Measurements from ENCODE around the gene NRL.

NRL gene

DNA sequence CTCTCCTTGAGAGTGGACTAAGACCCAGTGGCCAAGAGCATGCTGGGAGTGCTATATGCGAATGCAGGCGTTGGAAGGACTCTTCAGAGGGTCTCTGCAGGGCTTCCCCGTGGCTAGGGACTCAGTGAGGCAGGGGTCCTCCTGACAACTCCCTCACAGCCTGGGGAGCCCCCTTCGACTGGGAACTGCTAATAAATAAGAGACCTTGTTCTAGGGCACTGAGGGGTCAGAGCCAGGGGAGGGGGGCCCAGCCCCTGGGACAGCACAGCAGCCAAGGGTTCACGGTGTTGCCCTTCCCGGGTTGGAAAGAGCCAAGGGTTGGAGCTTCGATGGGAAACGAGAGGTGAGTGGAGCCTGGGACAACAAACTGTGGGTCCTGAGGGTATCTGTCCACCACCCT is 49.3 kb downstream of the NRL start:
- no peak for DNase-seq

DNA sequence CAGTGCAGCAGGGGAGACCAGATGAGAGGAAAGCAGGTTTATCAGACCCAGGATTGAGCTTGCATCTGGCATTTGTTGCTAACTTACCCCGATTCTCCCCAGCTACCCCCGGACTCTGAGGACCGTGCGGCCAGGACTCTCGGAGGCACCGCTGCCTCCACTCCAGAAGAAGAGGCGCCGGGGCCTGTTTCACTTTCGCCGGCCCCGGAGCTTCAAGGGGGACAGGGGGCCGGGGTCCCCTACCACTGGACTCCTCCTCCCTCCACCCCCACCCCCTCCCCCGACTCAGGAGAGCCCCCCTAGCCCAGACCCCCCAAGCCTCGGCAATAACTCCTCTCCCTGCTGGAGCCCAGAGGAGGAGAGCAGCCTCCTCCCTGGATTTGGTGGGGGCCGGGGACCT is 49.9 kb downstream of the NRL start:
- no peak for DNase-seq

GRCh38 chr14:24064091-24064795 is 50.5 kb downstream of the NRL start:
- no peak for DNase-seq

DNA sequence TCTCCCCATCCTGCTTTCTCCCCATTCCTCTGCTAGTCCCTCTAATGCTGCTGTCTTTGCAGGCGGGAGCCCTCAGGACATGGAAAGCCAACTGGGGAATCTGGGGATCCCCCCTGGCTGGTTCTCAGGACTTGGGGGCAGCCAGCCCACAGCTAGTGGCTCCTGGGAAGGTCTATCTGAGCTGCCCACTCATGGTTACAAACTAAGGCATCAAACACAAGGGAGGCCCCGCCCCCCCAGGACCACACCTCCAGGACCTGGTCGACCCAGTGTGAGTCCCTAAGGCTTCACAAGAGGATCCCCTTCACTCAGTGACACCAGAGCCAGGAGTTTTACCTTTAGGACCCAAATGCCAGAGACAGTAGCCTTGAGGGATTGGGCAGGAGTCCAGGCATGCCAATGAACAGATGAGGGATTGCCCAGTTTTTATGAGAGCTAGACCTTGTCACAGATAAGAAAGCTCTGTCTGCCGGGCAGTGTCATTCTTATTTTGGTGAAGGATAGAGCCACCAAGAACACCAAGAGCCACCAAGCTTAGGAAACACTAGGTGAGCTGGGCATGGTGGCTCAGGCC is 51.4 kb downstream of the NRL start:
- no peak for DNase-seq

DNA sequence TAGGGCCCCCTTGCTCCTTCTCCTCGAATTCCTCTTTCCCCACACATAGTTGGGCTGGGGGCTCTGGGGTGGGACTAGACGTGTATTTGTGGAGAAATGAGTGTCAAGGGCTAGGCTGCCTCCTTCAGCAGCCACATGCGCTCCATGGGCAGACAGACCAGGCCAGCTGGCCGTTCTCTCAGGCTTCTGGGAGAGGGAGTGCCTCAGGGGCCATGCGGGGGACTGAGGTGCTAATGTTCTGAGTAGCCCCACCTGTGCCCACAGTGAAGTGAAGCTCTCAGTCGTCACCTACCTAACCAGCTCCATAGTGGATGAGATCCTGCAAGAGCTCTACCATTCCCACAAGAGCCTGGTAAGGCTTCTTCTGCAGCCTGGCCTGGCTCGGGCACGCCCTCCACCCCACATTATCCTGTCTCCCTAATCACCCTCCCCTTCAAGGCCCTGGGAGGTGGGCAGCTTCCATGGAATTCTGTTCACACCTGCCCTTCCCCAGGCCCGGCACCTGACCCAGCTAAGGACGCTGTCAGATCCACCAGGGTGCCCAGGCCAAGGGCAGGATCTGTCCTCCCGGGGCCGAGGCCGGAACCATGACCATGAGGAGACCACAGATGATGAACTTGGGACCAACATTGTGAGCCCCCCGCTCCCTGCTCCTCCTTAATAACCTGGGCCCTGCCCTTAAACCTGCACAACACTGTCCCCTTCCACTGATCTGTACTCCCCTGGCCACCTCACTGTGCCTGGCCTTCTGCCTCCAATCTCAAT is 52.4 kb downstream of the NRL start:
- DNase-seq, result no peak

GRCh38 chr14:24060984-24061913 is 53.5 kb downstream of the NRL start:
- DNase-seq, result no peak

DNA sequence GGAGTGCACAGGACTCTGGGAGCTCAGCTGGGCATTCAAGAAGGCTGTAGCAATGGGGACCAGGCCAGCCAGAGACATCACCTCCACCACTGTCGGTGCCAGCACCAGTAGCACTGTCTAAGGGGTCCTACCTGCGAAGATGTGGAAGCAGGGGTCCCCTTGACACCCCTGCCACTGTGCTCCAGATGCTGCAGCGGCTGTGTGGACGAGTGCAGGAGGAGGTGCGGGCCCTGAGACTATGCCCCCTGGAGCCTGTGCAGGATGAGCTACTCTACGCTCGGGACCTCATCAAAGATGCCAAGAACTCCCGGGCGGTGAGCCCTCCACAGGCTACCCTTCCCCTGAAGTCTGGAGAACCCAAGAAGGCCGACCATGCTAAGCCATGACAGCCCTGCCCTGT is 54.3 kb downstream of the NRL start:
- no peak for DNase-seq

- DNase-seq, result no peak
These were observed 54.8 kb downstream of the NRL start for GRCh38 chr14:24059841-24060388.

GRCh38 chr14:24058951-24059475 is 55.7 kb downstream of the NRL start:
- no peak for DNase-seq

DNA sequence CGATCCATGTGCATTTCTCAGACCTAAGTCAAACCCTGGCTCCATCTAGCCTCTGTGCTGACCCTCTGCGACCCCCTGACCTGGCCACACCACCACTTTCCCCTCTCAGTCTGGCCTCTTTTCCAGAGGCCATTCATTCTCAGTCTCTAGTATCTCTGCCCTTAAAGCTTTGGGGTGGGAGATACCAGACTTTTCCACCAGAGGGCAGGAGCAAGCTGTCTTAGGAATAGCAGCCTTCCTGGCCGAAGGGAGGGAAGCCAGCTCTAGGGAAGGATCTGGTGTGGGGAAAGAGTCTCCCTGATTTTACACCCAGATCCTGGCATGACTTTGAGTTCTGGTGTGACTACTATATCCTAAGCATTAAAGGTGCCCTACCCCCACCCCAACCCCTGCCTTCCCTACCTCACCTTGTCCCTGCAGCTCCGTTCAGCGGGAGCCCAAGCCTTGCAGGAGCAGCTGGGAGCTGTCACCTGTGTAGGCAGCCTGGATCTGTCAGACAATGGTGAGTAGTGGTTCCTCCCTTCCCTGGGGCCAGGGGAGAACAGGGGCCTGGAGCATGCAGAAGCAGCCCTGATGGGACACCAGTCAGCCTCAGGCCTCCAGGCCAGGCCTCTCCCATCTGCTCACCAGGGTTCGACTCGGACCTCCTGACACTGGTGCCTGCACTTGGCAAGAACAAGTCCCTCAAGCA is 56.3 kb downstream of the NRL start:
- DNase-seq, result peak; percentile 80

- DNase-seq, result no peak
These were observed 56.9 kb downstream of the NRL start for GRCh38 chr14:24057867-24058259.

- no peak for DNase-seq
These were observed 57.5 kb downstream of the NRL start for GRCh38 chr14:24057271-24057670.

DNA sequence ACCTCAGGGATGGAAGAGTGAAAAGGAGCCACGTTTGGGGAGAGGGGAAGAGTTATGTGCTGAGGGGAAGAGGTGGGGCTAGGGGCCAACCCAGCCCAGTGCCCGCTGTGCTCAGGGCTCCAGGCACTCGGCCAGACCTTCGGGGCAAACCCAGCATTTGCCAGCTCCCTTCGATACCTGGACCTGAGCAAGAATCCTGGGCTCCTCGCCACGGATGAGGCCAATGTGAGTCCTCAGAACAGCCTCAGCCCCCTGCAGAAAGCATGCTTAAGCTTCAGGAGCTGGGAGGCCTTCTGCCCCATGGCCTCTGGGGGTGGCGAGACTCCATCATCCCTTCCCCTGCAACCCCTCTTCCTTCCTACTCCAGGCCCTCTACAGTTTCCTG is 58.0 kb downstream of the NRL start:
- DNase-seq, result no peak

- DNase-seq, result no peak
These were observed 58.6 kb downstream of the NRL start for GRCh38 chr14:24055971-24056799.

GRCh38 chr14:24054646-24055045 is 60.1 kb downstream of the NRL start:
- DNase-seq, result no peak

GRCh38 chr14:24054324-24054641 is 60.5 kb downstream of the NRL start:
- no peak for DNase-seq

DNA sequence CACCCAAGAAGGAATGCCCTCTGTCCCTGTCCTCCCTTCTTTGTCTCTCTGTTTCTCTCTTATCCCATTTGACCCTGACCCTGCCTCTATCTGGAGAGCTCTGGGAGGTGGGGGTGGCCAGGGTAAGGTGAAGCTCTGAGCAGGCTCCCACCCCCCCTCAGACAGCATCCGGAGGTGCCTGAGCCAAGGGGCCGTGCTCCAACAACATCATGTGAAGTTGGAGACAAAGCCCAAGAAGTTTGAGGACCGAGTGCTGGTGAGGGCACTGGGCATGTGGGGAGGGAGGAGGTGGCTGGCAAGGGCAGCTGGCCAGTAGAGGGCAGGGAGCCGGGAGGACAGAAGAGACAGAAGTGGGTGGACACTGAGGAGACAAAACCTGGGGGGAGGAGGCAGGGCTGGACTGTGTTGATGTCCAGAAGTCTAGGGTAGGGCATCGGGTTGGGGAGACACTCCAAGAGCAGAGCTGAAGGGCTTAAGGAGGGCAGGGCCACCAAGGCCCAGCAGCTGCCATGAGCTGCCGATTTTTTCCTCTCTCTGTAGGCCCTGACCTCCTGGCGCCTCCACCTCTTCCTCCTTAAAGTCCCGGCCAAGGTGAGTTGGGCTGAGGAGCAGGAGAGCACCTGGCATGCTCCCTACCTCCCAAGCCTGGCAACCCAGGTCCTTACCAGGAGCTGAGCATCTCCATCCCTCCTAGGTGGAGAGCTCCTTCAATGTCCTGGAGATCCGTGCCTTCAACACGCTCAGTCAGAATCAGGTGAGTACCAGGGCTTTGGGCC is 61.0 kb downstream of the NRL start:
- no peak for DNase-seq

DNA sequence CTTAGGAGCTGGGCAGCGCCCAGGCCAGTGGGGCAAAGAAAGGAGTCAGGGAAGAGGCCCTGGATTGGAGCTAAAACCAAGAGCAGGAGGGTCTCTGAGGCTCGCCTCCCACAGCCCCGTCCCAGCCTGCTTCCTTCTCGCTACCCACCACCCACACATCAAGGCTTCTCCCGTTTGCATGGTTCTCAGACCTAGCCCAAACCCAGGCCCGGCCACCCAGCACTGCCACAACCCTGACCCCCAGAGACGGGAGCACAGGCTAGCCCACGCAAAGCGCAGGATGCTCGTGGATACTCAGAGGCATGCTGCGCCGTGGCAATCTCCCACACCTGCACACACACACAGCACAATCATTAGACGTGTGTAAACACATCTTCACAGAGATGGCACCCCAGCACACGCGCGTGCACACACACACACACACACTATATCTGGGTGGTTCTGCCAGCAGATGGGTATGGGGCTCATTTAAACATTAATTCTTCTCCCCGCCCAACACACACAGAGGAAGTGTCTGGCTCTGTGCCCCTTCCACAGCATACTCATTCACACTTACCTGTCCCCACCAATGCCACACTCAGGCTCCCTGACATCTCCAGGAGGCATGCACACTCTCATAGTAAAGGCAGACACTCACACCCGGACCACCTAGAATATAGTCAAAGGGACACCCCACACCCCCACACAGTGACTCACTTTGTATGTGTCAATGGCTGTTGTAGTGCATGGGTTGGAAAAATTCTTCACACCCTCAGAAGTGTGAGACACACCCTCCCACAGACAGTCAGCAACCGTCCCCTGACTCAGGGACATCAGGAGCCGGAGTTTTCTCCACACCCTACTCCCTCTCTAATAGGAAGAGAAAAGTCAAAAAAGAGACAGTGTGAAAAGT is 61.8 kb downstream of the NRL start:
- DNase-seq, result no peak
